Measurements from ENCODE around the gene NT5M.

- TF ChIP-seq, protein P1, sequence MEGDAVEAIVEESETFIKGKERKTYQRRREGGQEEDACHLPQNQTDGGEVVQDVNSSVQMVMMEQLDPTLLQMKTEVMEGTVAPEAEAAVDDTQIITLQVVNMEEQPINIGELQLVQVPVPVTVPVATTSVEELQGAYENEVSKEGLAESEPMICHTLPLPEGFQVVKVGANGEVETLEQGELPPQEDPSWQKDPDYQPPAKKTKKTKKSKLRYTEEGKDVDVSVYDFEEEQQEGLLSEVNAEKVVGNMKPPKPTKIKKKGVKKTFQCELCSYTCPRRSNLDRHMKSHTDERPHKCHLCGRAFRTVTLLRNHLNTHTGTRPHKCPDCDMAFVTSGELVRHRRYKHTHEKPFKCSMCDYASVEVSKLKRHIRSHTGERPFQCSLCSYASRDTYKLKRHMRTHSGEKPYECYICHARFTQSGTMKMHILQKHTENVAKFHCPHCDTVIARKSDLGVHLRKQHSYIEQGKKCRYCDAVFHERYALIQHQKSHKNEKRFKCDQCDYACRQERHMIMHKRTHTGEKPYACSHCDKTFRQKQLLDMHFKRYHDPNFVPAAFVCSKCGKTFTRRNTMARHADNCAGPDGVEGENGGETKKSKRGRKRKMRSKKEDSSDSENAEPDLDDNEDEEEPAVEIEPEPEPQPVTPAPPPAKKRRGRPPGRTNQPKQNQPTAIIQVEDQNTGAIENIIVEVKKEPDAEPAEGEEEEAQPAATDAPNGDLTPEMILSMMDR (IDR thresholded peaks at IDR 0.05): no peak
- no peak for TF ChIP-seq POLR2A (IDR thresholded peaks at IDR 0.05)
These were observed 64.0 kb downstream of the NT5M start for GRCh38 chr17:17366941-17367875.

All from transverse colon (tissue), 3 donors.